ENCODE measurements around the gene STK11. TPM values are rescaled to one million over a fixed set of nuclear protein-coding genes. Genes with fewer than 3 reads are reported as not detected.
A peak's percentile ranks its signal among the peaks of the same experiment; 100 is the strongest.

STK11 gene
- total and polyA plus RNA-seq, 3 donors from 2014 or later, result 194 to 209 (median 197) TPM

GRCh38 chr19:1261798-1262622 is 56.4 kb downstream of the STK11 start:
- WGBS, 2 donors, result 27% methylated on average over 20 to 28 of the region's 28 CpGs
- no peaks in the 10 kb centered on the region for H3K9me3 ChIP-seq
- no peaks in the 10 kb centered on the region for H3K27me3 ChIP-seq
- peak overlapping the region; percentile 80 to 81 for H3K27ac ChIP-seq
- no peaks in the 10 kb centered on the region for H3K36me3 ChIP-seq (ENCODE audit: low read depth, missing control alignments)
- intact Hi-C loops (cut with DNase I; ENCODE audit: low total_unique reads), result no loop called here
- peaks cover 71% of the 10 kb centered on the region for H3K4me1 ChIP-seq
- no peak for DNase-seq
- TF ChIP-seq, protein P1, sequence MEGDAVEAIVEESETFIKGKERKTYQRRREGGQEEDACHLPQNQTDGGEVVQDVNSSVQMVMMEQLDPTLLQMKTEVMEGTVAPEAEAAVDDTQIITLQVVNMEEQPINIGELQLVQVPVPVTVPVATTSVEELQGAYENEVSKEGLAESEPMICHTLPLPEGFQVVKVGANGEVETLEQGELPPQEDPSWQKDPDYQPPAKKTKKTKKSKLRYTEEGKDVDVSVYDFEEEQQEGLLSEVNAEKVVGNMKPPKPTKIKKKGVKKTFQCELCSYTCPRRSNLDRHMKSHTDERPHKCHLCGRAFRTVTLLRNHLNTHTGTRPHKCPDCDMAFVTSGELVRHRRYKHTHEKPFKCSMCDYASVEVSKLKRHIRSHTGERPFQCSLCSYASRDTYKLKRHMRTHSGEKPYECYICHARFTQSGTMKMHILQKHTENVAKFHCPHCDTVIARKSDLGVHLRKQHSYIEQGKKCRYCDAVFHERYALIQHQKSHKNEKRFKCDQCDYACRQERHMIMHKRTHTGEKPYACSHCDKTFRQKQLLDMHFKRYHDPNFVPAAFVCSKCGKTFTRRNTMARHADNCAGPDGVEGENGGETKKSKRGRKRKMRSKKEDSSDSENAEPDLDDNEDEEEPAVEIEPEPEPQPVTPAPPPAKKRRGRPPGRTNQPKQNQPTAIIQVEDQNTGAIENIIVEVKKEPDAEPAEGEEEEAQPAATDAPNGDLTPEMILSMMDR (IDR thresholded peaks at IDR 0.05), result no peak
- no peak for TF ChIP-seq POLR2A (IDR thresholded peaks at IDR 0.05)
- H3K4me3 ChIP-seq, result peak overlapping the region in 1 of 2 donors; percentile 79

DNA sequence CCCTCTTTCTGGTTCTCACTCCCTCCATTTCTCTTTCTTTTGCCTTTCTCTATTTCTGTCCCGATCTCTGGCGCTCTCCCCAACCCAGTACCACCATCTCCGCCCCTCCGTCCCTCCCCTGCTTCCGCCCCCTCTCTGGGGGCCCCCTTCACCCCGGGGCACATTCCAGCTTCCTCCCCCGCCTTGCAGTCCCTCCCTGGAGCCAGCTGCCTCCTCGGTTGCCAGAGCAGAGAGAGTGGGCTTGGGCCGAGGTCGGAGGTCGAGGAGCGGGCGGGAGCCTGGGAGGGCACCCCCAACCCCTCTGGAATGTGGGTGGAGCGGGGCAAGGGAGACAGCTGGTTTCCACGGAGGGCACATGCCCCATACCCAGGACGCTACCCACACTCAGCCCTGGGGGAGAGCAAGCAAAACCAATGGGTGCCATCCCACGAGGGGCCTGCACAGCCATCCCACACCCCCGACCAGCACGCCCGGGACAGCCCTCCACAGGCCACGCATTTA is 57.1 kb downstream of the STK11 start:
- Histone ChIP-seq H3K27me3 (no peaks in the 10 kb centered on the region), H3K4me1 (peaks cover 76% of the 10 kb centered on the region), H3K4me3 (no peak overlapping the region), H3K9me3 (no peaks in the 10 kb centered on the region), H3K27ac (peak overlapping the region; percentile 80 to 81), H3K36me3 (ENCODE audit: low read depth, missing control alignments) (no peaks in the 10 kb centered on the region)
- DNase-seq, result no peak
- TF ChIP-seq POLR2A (IDR thresholded peaks at IDR 0.05), result no peak
- TF ChIP-seq, protein P1 (IDR thresholded peaks at IDR 0.05), result no peak
- intact Hi-C loops (cut with DNase I; ENCODE audit: low total_unique reads), result no loop called here
- 56 to 66% methylated on average over 12 to 21 of the region's 21 CpGs for WGBS, 2 donors

DNA sequence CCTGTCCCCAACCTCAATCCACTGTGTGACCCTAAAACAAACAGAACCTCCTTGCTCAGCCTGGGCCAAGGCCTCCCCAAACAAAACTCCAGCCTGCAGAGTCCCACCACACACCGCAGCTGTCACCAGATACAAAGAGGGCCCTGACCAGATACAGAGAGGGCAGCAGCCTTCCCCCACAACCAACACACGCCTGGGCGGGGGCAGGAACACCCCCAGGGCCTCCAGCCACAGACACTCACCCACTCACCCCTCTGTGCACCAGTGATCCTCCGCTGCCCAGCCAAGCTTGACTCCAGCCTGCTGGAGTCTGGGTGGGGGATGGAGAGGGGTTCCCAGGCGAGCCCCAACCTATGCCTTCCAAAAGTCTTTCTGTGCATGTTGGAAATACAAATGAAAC is 57.6 kb downstream of the STK11 start:
- no peaks in the 10 kb centered on the region for H3K36me3 ChIP-seq (ENCODE audit: low read depth, missing control alignments)
- TF ChIP-seq POLR2A (IDR thresholded peaks at IDR 0.05), result no peak
- TF ChIP-seq, protein P1 (IDR thresholded peaks at IDR 0.05), result no peak
- H3K9me3 ChIP-seq, result no peaks in the 10 kb centered on the region
- 68 to 76% methylated on average over 5 of the region's 5 CpGs for WGBS, 2 donors
- peaks cover 76% of the 10 kb centered on the region for H3K4me1 ChIP-seq
- no peak for DNase-seq
- no peaks in the 10 kb centered on the region for H3K27me3 ChIP-seq
- intact Hi-C loops (cut with DNase I; ENCODE audit: low total_unique reads), result no loop called here
- no peak overlapping the region for H3K4me3 ChIP-seq
- no peak overlapping the region for H3K27ac ChIP-seq

GRCh38 chr19:1264801-1265614 is 59.4 kb downstream of the STK11 start:
- TF ChIP-seq, protein P1 (IDR thresholded peaks at IDR 0.05), result no peak
- TF ChIP-seq POLR2A (IDR thresholded peaks at IDR 0.05), result no peak
- no peak overlapping the region for H3K4me3 ChIP-seq
- WGBS, 2 donors, result 60 to 62% methylated on average over 7 to 26 of the region's 26 CpGs
- peak; percentile 59 for DNase-seq
- H3K36me3 ChIP-seq (ENCODE audit: low read depth, missing control alignments), result no peaks in the 10 kb centered on the region
- peak overlapping the region; percentile 68 to 89 for H3K27ac ChIP-seq
- intact Hi-C loops (cut with DNase I; ENCODE audit: low total_unique reads), result no loop called here
- peaks cover 70% of the 10 kb centered on the region for H3K4me1 ChIP-seq
- no peaks in the 10 kb centered on the region for H3K9me3 ChIP-seq
- no peaks in the 10 kb centered on the region for H3K27me3 ChIP-seq

All from testis (tissue), 3 donors.